ENCODE results near the gene CCDC92. TPM values are rescaled to one million over a fixed set of nuclear protein-coding genes. Genes with fewer than 3 reads are reported as not detected.

Gene CCDC92
- total RNA-seq, 1 donor from 2014 or later: 4.8 TPM

GRCh38 chr12:123943816-123944215 lies 28.8 kb downstream of the CCDC92 start:
- H3K4me1 Mint-ChIP-seq: peaks cover 28% of the 10 kb centered on the region
- no peaks in the 10 kb centered on the region for H4K20me1 ChIP-seq (ENCODE audit: low read depth)
- H3K27me3 ChIP-seq: no peaks in the 10 kb centered on the region
- H3K79me2 ChIP-seq (ENCODE audit: low read depth): no peaks in the 10 kb centered on the region
- no peak overlapping the region for H2AFZ ChIP-seq (replicated peaks)
- H3K4me3 Mint-ChIP-seq: no peak overlapping the region
- H3K9ac ChIP-seq: no peak overlapping the region
- H3K36me3 ChIP-seq: no peaks in the 10 kb centered on the region
- no peak overlapping the region for H3K27ac Mint-ChIP-seq
- TF ChIP-seq CTCF (IDR thresholded peaks at IDR 0.05) (no peak), EZH2 (IDR thresholded peaks at IDR 0.05) (no peak), EZH2phosphoT487 (IDR thresholded peaks at IDR 0.05) (no peak)
- H3K9me3 Mint-ChIP-seq: peaks cover 5% of the 10 kb centered on the region
- no peak overlapping the region for H3K4me3 ChIP-seq
- peaks cover 5% of the 10 kb centered on the region for H3K4me1 ChIP-seq
- H3K27ac ChIP-seq: no peak overlapping the region
- H3F3A ChIP-seq (ENCODE audit: low read depth): no peaks in the 10 kb centered on the region
- no peak overlapping the region for H3K4me2 ChIP-seq
- DNase-seq (ENCODE audit: low spot score): no peak
- peaks cover 2% of the 10 kb centered on the region for H3K27me3 Mint-ChIP-seq (ENCODE audit: insufficient read depth, low read depth)
- no peaks in the 10 kb centered on the region for H3K9me3 ChIP-seq (ENCODE audit: low read depth)
- H3K36me3 Mint-ChIP-seq: peaks cover 27% of the 10 kb centered on the region

DNA sequence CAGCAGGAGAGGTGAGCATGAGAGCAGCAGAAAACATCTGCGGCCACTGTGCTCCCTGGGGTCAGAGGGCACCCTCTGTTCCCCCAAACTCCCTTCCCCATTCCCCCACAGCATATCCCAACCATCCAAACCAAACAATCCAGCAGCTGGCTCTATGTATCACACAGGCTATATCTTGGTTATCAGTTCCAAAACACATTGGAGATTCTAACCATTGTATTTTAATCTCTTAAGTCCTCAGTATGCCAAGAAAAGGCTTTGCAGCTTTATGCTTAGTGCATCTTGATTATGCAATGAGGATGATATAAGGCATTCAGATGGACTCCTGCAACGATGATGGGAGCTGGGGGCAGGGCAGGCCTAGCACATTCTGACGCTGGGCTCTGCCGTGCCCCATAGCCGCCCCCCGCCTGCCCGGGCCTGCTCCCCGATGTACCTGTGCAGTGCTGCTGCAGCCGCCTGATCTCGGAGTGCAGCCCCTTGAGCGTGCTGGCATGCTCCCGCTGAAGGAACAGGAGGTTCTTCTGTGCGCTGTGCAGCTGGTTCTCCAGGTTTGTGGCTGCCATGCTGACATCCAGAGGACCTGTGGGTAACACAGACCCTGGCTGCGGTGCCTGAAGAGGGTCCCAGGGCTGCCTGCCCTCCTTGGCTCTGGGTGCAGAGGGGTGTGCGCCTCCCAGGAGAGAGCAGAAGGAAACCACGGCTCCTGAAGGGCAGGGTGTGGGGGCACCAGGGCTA lies 29.6 kb downstream of the CCDC92 start:
- TF ChIP-seq EZH2phosphoT487 (IDR thresholded peaks at IDR 0.05): no peak
- no peak for TF ChIP-seq EZH2 (IDR thresholded peaks at IDR 0.05)
- no peak for TF ChIP-seq CTCF (IDR thresholded peaks at IDR 0.05)
- H3K27me3 ChIP-seq: no peaks in the 10 kb centered on the region
- peaks cover 2% of the 10 kb centered on the region for H3K27me3 Mint-ChIP-seq (ENCODE audit: insufficient read depth, low read depth)
- peaks cover 5% of the 10 kb centered on the region for H3K9me3 Mint-ChIP-seq
- H3K79me2 ChIP-seq (ENCODE audit: low read depth): no peaks in the 10 kb centered on the region
- peaks cover 27% of the 10 kb centered on the region for H3K36me3 Mint-ChIP-seq
- no peak overlapping the region for H3K4me3 Mint-ChIP-seq
- no peak overlapping the region for H2AFZ ChIP-seq (replicated peaks)
- H3K4me1 ChIP-seq: no peaks in the 10 kb centered on the region
- H4K20me1 ChIP-seq (ENCODE audit: low read depth): no peaks in the 10 kb centered on the region
- H3F3A ChIP-seq (ENCODE audit: low read depth): no peaks in the 10 kb centered on the region
- H3K9ac ChIP-seq: no peak overlapping the region
- H3K4me2 ChIP-seq: no peak overlapping the region
- no peak overlapping the region for H3K27ac Mint-ChIP-seq
- peaks cover 20% of the 10 kb centered on the region for H3K4me1 Mint-ChIP-seq
- no peaks in the 10 kb centered on the region for H3K36me3 ChIP-seq
- H3K9me3 ChIP-seq (ENCODE audit: low read depth): no peaks in the 10 kb centered on the region
- no peak overlapping the region for H3K27ac ChIP-seq
- no peak for DNase-seq (ENCODE audit: low spot score)
- H3K4me3 ChIP-seq: no peak overlapping the region

DNA sequence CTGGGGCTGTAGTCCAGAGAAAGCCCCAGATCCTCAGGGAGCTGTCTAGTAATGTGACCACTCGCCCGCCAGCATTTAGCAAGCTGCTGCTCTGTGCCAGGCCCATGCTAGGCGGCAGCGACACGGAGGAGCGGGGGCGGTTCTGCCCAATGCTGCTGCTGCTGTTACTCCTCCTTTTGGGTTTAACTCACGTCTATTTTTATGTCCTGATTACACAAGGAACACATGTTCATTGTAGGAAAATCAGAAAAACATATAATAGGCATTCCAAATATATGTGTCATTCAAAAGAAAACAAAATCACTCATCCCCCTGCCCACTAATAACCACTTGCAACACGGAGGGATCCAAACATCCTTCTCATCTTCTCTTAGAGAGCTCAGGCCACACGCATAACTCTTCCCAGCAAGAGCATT lies 30.4 kb downstream of the CCDC92 start:
- DNase-seq (ENCODE audit: low spot score): no peak
- H3K4me1 Mint-ChIP-seq: peaks cover 13% of the 10 kb centered on the region
- H3K36me3 Mint-ChIP-seq: peaks cover 33% of the 10 kb centered on the region
- H3K4me3 Mint-ChIP-seq: no peak overlapping the region
- Histone ChIP-seq H2AFZ (replicated peaks) (no peak overlapping the region), H3K4me3 (no peak overlapping the region), H3K27ac (no peak overlapping the region), H3K4me1 (no peaks in the 10 kb centered on the region), H4K20me1 (ENCODE audit: low read depth) (peaks cover 3% of the 10 kb centered on the region), H3K79me2 (ENCODE audit: low read depth) (no peaks in the 10 kb centered on the region), H3F3A (ENCODE audit: low read depth) (no peaks in the 10 kb centered on the region), H3K27me3 (no peaks in the 10 kb centered on the region), H3K9ac (no peak overlapping the region), H3K9me3 (ENCODE audit: low read depth) (no peaks in the 10 kb centered on the region), H3K36me3 (no peaks in the 10 kb centered on the region), H3K4me2 (no peak overlapping the region)
- peaks cover 2% of the 10 kb centered on the region for H3K27me3 Mint-ChIP-seq (ENCODE audit: insufficient read depth, low read depth)
- no peak for TF ChIP-seq EZH2 (IDR thresholded peaks at IDR 0.05)
- TF ChIP-seq EZH2phosphoT487 (IDR thresholded peaks at IDR 0.05): no peak
- no peak for TF ChIP-seq CTCF (IDR thresholded peaks at IDR 0.05)
- peaks cover 5% of the 10 kb centered on the region for H3K9me3 Mint-ChIP-seq
- no peak overlapping the region for H3K27ac Mint-ChIP-seq
